ENCODE data around the gene ZFYVE9.

Gene ZFYVE9

GRCh38 chr1:52364235-52364839 lies 222.4 kb downstream of the ZFYVE9 start:
- H3K4me1 ChIP-seq (ENCODE audit: control insufficient read depth in 1 of 2, insufficient read depth in 1 of 2, low read depth in 1 of 2, low read length in 1 of 2): peaks cover 30% of the 10 kb centered on the region in 2 experiments
- H3K36me3 ChIP-seq: peaks cover 45% of the 10 kb centered on the region
- H3K27me3 ChIP-seq: peaks cover 14% of the 10 kb centered on the region
- H3K4me3 ChIP-seq (ENCODE audit: low read depth in 1 of 2, low read length in 1 of 2): peak overlapping the region in 1 of 2 experiments; percentile 79
- TF ChIP-seq CTCF (IDR thresholded peaks at IDR 0.05): no peak
- H3K9me3 ChIP-seq: no peaks in the 10 kb centered on the region
- H3K27ac ChIP-seq: peak overlapping the region; percentile 92

GRCh38 chr1:52365071-52365745 lies 223.3 kb downstream of the ZFYVE9 start:
- H3K36me3 ChIP-seq: peaks cover 36% of the 10 kb centered on the region
- TF ChIP-seq CTCF (IDR thresholded peaks at IDR 0.05): no peak
- H3K27me3 ChIP-seq: peaks cover 14% of the 10 kb centered on the region
- peaks cover 30% of the 10 kb centered on the region in 2 experiments for H3K4me1 ChIP-seq (ENCODE audit: control insufficient read depth in 1 of 2, insufficient read depth in 1 of 2, low read depth in 1 of 2, low read length in 1 of 2)
- no peaks in the 10 kb centered on the region for H3K9me3 ChIP-seq
- H3K27ac ChIP-seq: peak overlapping the region; percentile 92
- peak overlapping the region; percentile 79 to 89 for H3K4me3 ChIP-seq (ENCODE audit: low read depth in 1 of 2, low read length in 1 of 2)

GRCh38 chr1:52365746-52366516 lies 224.0 kb downstream of the ZFYVE9 start, which contains the start of gene CC2D1B:
Gene CC2D1B, minus strand, starts transcription at chr1:52366205. Its CDS starts 1,585 bp downstream, at chr1:52364620.
- peak within 1 kb of the TSS; percentile 79 to 89 for H3K4me3 ChIP-seq (ENCODE audit: low read depth in 1 of 2, low read length in 1 of 2)
- H3K27me3 ChIP-seq: peaks cover 14% of the 10 kb centered on the region
- peaks cover 30% of the 10 kb centered on the region in 2 experiments for H3K4me1 ChIP-seq (ENCODE audit: control insufficient read depth in 1 of 2, insufficient read depth in 1 of 2, low read depth in 1 of 2, low read length in 1 of 2)
- no peaks in the 10 kb centered on the region for H3K9me3 ChIP-seq
- H3K36me3 ChIP-seq: peaks cover 29% of the 10 kb centered on the region
- H3K27ac ChIP-seq: peak within 1 kb of the TSS; percentile 92
- peak; percentile 85 for TF ChIP-seq CTCF (IDR thresholded peaks at IDR 0.05)

- H3K27ac ChIP-seq: peak overlapping the region; percentile 92
- TF ChIP-seq CTCF (IDR thresholded peaks at IDR 0.05): no peak
- peak overlapping the region; percentile 79 to 89 for H3K4me3 ChIP-seq (ENCODE audit: low read depth in 1 of 2, low read length in 1 of 2)
- no peaks in the 10 kb centered on the region for H3K9me3 ChIP-seq
- peaks cover 23% of the 10 kb centered on the region for H3K36me3 ChIP-seq
- H3K27me3 ChIP-seq: peaks cover 14% of the 10 kb centered on the region
- H3K4me1 ChIP-seq (ENCODE audit: control insufficient read depth in 1 of 2, insufficient read depth in 1 of 2, low read depth in 1 of 2, low read length in 1 of 2): peaks cover 30% of the 10 kb centered on the region in 2 experiments
Measured at GRCh38 chr1:52366517-52366827, 224.6 kb downstream of the ZFYVE9 start.

GRCh38 chr1:52367272-52367671 lies 225.4 kb downstream of the ZFYVE9 start:
- Histone ChIP-seq H3K27me3 (peaks cover 14% of the 10 kb centered on the region), H3K36me3 (peaks cover 17% of the 10 kb centered on the region), H3K4me1 (ENCODE audit: control insufficient read depth in 1 of 2, insufficient read depth in 1 of 2, low read depth in 1 of 2, low read length in 1 of 2) (peaks cover 30% of the 10 kb centered on the region in 2 experiments), H3K27ac (no peak overlapping the region), H3K4me3 (ENCODE audit: low read depth in 1 of 2, low read length in 1 of 2) (no peak overlapping the region), H3K9me3 (no peaks in the 10 kb centered on the region)
- TF ChIP-seq CTCF (IDR thresholded peaks at IDR 0.05): no peak
